B cell (primary cell): ENCODE measurements around the gene DISP3. TPM values are rescaled to one million over a fixed set of nuclear protein-coding genes. Genes with fewer than 3 reads are reported as not detected.

Experiments used
- ATAC-seq: fragments of 200-7000 bp; cut with Tn5 transposase; one replicate; pipeline ENCODE4 v1.10.0; 2021; ENCODE audit warnings: low read depth, mild to moderate bottlenecking, moderate number of reproducible peaks, moderate library complexity
- CTCF ChIA-PET: fragments of 350-600 bp; sonication (Branson Sonifier 250); formaldehyde crosslinking; loops from one replicate; lab custom pipeline; 2021; ENCODE audit warnings: antibody characterized with exemption, inconsistent platforms; lab: Charles Lee
- POLR2A ChIA-PET: fragments of 350-600 bp; sonication (Branson Sonifier 250); formaldehyde crosslinking; loops from one replicate; lab custom pipeline; 2021; ENCODE audit warnings: antibody characterized with exemption; lab: Charles Lee
- DNase-seq: peaks from one replicate; pipeline ENCODE4 v3.0.0; 2013
- H2AFZ ChIP-seq: 2 replicates; pipeline ENCODE4 v1.6.1; 2012; ENCODE audit warnings: mild to moderate bottlenecking, low read depth, low read length; ENCODE audit not compliant: insufficient read depth, poor library complexity, severe bottlenecking
- H3K27ac ChIP-seq, 2 donors: 1 replicate in 1 of 2; 2 replicates in 1 of 2; pipeline ENCODE4 v1.5.1; 2012 to 2013; ENCODE audit warnings: low read length in 2 of 2, mild to moderate bottlenecking in 2 of 2, moderate library complexity in 1 of 2
- H3K27me3 ChIP-seq, 4 experiments: fragments of 200-600 bp in 1 of 4; sonication (generic) in 1 of 4; replicated peaks in 1 of 4; 1 replicate in 2 of 4; 2 replicates in 2 of 4; pipeline versions ENCODE4 v1.6.1 to v1.7.0; 2013 to 2016; ENCODE audit warnings: low read length in 3 of 4, mild to moderate bottlenecking in 2 of 4, mixed read lengths in 1 of 4, moderate library complexity in 1 of 4; ENCODE audit not compliant: insufficient read depth in 4 of 4, control insufficient read depth in 3 of 4; ENCODE audit errors: control extremely low read depth in 1 of 4
- H3K36me3 ChIP-seq, 2 experiments: replicated peaks in 1 of 2; 1 replicate in 1 of 2; 2 replicates in 1 of 2; pipeline versions ENCODE4 v1.6.1 to v1.7.1; 2013; ENCODE audit warnings: low read length in 1 of 2; ENCODE audit not compliant: insufficient read depth in 2 of 2, control insufficient read depth in 1 of 2; ENCODE audit errors: control extremely low read depth in 1 of 2, extremely low read depth in 1 of 2
- H3K4me1 ChIP-seq, 2 donors: fragments of 200-600 bp in 1 of 2; sonication (generic) in 1 of 2; 1 replicate in 1 of 2; 2 replicates in 1 of 2; pipeline versions ENCODE4 v1.5.1 to v1.6.1; 2013 to 2017; ENCODE audit warnings: low read length in 2 of 2; ENCODE audit not compliant: control insufficient read depth in 2 of 2, insufficient read depth in 2 of 2
- H3K4me2 ChIP-seq: replicated peaks from 2 replicates; pipeline ENCODE3; 2012; ENCODE audit warnings: mild to moderate bottlenecking, low read depth, low read length; ENCODE audit not compliant: poor library complexity, severe bottlenecking
- H3K4me3 ChIP-seq, 5 experiments: fragments of 200-600 bp in 1 of 5; sonication (generic) in 1 of 5; 1 replicate in 3 of 5; 2 replicates in 2 of 5; pipeline versions ENCODE4 v1.5.1 to v1.7.0; 2011 to 2016; ENCODE audit warnings: low read length in 4 of 5, mild to moderate bottlenecking in 4 of 5, low read depth in 2 of 5, control low read depth in 1 of 5, moderate library complexity in 1 of 5; ENCODE audit not compliant: insufficient read depth in 1 of 5; ENCODE audit errors: control extremely low read depth in 1 of 5, extremely low read depth in 1 of 5
- H3K79me2 ChIP-seq: fragments of 200-600 bp; sonication (generic); one replicate; pipeline ENCODE4 v1.6.0; 2016; ENCODE audit warnings: low read length; ENCODE audit not compliant: control insufficient read depth, insufficient read depth
- H3K9ac ChIP-seq: fragments of 200-600 bp; sonication (generic); 2 replicates; pipeline ENCODE4 v1.6.1; 2017; ENCODE audit warnings: mild to moderate bottlenecking, low read length, moderate library complexity
- H3K9me3 ChIP-seq, 3 donors: one replicate each; pipeline versions ENCODE4 v1.6.1 to v1.7.1; 2013; ENCODE audit warnings: low read length in 2 of 3; ENCODE audit not compliant: control insufficient read depth in 2 of 3, insufficient read depth in 1 of 3; ENCODE audit errors: control extremely low read depth in 1 of 3
- H4K20me1 ChIP-seq: 2 replicates; pipeline ENCODE4 v1.6.0; 2012; ENCODE audit warnings: mild to moderate bottlenecking, low read length; ENCODE audit not compliant: insufficient read depth, control insufficient read depth, poor library complexity, severe bottlenecking
- H3K27ac Mint-ChIP-seq: one replicate; pipeline ENCODE4 v1.8.0; 2021; ENCODE audit warnings: mixed read lengths
- H3K27me3 Mint-ChIP-seq: one replicate; pipeline ENCODE4 v1.8.0; 2021; ENCODE audit warnings: mixed read lengths
- H3K4me1 Mint-ChIP-seq: one replicate; pipeline ENCODE4 v1.8.0; 2021; ENCODE audit warnings: mixed read lengths
- H3K4me3 Mint-ChIP-seq: one replicate; pipeline ENCODE4 v1.8.0; 2021; ENCODE audit warnings: mixed read lengths
- H3K9me3 Mint-ChIP-seq: one replicate; pipeline ENCODE4 v1.8.0; 2022; ENCODE audit warnings: mixed read lengths; ENCODE audit not compliant: insufficient read depth
- EZH2 ChIP-seq: IDR thresholded peaks from 2 replicates; pipeline ENCODE4 v1.6.1; 2012; ENCODE audit warnings: borderline replicate concordance, low read depth, mild to moderate bottlenecking, moderate library complexity, low read length; ENCODE audit not compliant: insufficient read depth, poor library complexity, severe bottlenecking
- WGBS: methylation state at CpG from one replicate; pipeline ENCODE4 v1.1.5; 2013; ENCODE audit warnings: missing lambda C conversion rate; ENCODE audit not compliant: insufficient coverage; 5-methylcytosine and 5-hydroxymethylcytosine counted together
- intact Hi-C: fragments of 100-400 bp; cut with micrococcal nuclease; formaldehyde crosslinking; loops from one replicate; pipeline ENCODE4 v1.10.0; 2022
- polyA plus RNA-seq: library from polyadenylated mRNA; depleted of rRNA; stranded (reverse); fragments of >200 nt; gene quantifications from 2 replicates; pipeline ENCODE4 v1.2.3, GENCODE V29; 2012
- total RNA-seq, 2 donors: library from RNA; stranded (reverse); fragments of 120-200 nt in 1 of 2; gene quantifications; 1 replicate in 1 of 2; 2 replicates in 1 of 2; pipeline versions ENCODE4 v1.2.3 to v1.2.4, GENCODE V29; 2013 to 2022
- TF ChIP-seq, protein P1 (sequence below): fragments of 200-600 bp; IDR thresholded peaks from one replicate; pipeline ENCODE4 v1.8.0; 2022; ENCODE audit warnings: antibody characterized with exemption, mild to moderate bottlenecking

The DISP3 gene
- total and polyA plus RNA-seq, 2 donors (not counting 1 experiment from before 2014, with no cell fraction given), result 0.25 to 1.6 TPM

DNA sequence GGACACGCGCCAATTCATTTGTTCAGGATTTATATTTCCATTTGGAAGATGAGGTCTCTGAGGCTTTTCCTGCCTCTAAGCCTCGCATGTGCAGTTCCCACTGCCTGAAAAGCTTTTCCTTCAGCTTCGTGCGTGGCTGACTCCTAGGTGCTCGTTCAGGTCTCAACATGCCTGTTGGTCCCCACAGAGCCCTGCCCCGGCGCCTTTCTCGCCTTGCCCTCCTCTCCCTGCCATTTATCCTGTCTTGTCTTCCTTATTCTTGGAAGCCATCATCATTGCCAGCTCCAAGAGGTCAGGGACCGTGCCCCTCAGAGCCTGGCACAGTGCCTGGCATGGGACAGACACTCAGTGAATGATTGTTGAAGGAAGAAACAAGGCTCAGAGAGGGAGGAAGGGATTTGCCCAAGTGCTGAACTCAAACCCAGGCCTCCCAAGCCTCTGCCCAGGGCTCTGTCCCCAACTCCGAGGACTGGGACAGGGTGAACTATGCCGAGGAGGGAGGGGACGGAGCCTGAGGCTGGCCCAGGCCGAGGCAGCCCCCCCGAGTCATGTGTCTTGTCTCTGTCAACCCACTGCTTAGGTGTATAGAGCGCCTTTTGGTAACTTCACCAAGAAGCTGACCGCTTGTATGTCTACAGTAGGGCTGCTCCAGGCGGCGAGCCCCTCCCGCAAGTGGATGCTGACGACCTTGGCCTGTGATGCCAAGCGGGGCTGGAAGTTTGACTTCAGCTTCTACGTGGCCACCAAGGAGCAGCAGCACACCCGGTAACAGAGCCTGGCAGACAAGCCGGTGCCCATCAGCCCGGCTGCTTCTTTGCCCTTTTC is 47.3 kb downstream of the DISP3 start:
- no peak overlapping the region for H3K27ac Mint-ChIP-seq
- TF ChIP-seq, protein P1, sequence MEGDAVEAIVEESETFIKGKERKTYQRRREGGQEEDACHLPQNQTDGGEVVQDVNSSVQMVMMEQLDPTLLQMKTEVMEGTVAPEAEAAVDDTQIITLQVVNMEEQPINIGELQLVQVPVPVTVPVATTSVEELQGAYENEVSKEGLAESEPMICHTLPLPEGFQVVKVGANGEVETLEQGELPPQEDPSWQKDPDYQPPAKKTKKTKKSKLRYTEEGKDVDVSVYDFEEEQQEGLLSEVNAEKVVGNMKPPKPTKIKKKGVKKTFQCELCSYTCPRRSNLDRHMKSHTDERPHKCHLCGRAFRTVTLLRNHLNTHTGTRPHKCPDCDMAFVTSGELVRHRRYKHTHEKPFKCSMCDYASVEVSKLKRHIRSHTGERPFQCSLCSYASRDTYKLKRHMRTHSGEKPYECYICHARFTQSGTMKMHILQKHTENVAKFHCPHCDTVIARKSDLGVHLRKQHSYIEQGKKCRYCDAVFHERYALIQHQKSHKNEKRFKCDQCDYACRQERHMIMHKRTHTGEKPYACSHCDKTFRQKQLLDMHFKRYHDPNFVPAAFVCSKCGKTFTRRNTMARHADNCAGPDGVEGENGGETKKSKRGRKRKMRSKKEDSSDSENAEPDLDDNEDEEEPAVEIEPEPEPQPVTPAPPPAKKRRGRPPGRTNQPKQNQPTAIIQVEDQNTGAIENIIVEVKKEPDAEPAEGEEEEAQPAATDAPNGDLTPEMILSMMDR, result no peak
- no peak for TF ChIP-seq EZH2
- ChIA-PET POLR2A (no interaction called here), CTCF (no interaction called here)
- Histone ChIP-seq H3K4me2 (no peak overlapping the region), H3K27ac (no peak overlapping the region), H3K4me1 (no peaks in the 10 kb centered on the region), H3K79me2 (no peaks in the 10 kb centered on the region), H3K9ac (no peak overlapping the region), H3K4me3 (no peak overlapping the region), H3K9me3 (no peaks in the 10 kb centered on the region), H3K36me3 (no peaks in the 10 kb centered on the region), H2AFZ (no peak overlapping the region), H3K27me3 (no peaks in the 10 kb centered on the region), H4K20me1 (no peaks in the 10 kb centered on the region)
- 85% methylated on average over 26 of the region's 26 CpGs for WGBS
- H3K27me3 Mint-ChIP-seq, result no peaks in the 10 kb centered on the region
- no peaks in the 10 kb centered on the region for H3K4me1 Mint-ChIP-seq
- intact Hi-C loops, result no loop called here
- no peak overlapping the region for H3K4me3 Mint-ChIP-seq
- H3K9me3 Mint-ChIP-seq, result no peaks in the 10 kb centered on the region
- DNase-seq (no peak), ATAC-seq (no peak)
